Measurements from ENCODE around the gene DNAJC17.

- TF ChIP-seq CTCF (conservative IDR thresholded peaks at IDR 0.05; ENCODE audit: low read depth, low read length) (no peak), EZH2phosphoT487 (IDR thresholded peaks at IDR 0.05; ENCODE audit: borderline replicate concordance, low read length) (no peak)
These were observed 60.3 kb downstream of the DNAJC17 start for GRCh38 chr15:40746916-40747418.

Data from PC-3 (cell line).